Neural cell (in vitro differentiated cells): ENCODE data around the gene PDE3A. TPM values are rescaled to one million over a fixed set of nuclear protein-coding genes. Genes with fewer than 3 reads are reported as not detected.

Source experiments
- H2AFZ ChIP-seq: fragments of 200-600, 300-800 bp; sonication (generic), shearing (Covaris generic); 2 replicates; pipeline ENCODE4 v1.6.0; 2014; ENCODE audit warnings: low read depth, mild to moderate bottlenecking, antibody characterized with exemption, low read length, moderate library complexity
- H3F3A ChIP-seq: fragments of 200-600 bp; shearing (Covaris generic); 2 replicates; pipeline ENCODE4 v1.6.1; 2016; ENCODE audit warnings: mild to moderate bottlenecking, moderate library complexity, mixed read lengths, antibody characterized with exemption, low read length; ENCODE audit not compliant: insufficient read depth, poor library complexity, severe bottlenecking
- H3K27ac ChIP-seq: fragments of 200-600, 300-800 bp; sonication (generic), shearing (Covaris generic); 2 replicates; pipeline ENCODE4 v1.5.1; 2014; ENCODE audit warnings: mild to moderate bottlenecking, low read length, moderate library complexity
- H3K27me3 ChIP-seq: fragments of 300-800, 200-600 bp; sonication (generic), shearing (Covaris generic); 2 replicates; pipeline ENCODE4 v1.6.0; 2014; ENCODE audit warnings: mild to moderate bottlenecking, low read depth, low read length, moderate library complexity; ENCODE audit not compliant: insufficient read depth
- H3K36me3 ChIP-seq: fragments of 300-800, 200-600 bp; sonication (generic), shearing (Covaris generic); 2 replicates; pipeline ENCODE4 v1.5.1; 2014; ENCODE audit warnings: mild to moderate bottlenecking, antibody characterized with exemption, low read length, moderate library complexity; ENCODE audit not compliant: insufficient read depth
- H3K4me2 ChIP-seq: fragments of 300-800, 200-600 bp; sonication (generic), shearing (Covaris generic); 2 replicates; pipeline ENCODE4 v1.6.0; 2014; ENCODE audit warnings: mild to moderate bottlenecking, low read length
- H3K4me3 ChIP-seq: fragments of 300-800, 200-600 bp; sonication (generic), shearing (Covaris generic); 2 replicates; pipeline ENCODE4 v1.5.1; 2014; ENCODE audit warnings: mild to moderate bottlenecking, low read length, moderate library complexity
- H3K79me2 ChIP-seq: fragments of 200-600 bp; shearing (Covaris generic); replicated peaks from 2 replicates; pipeline ENCODE4 v1.6.0; 2014; ENCODE audit warnings: mild to moderate bottlenecking, low read length, moderate library complexity; ENCODE audit not compliant: insufficient read depth
- H3K9ac ChIP-seq: fragments of 300-800, 200-600 bp; sonication (generic), shearing (Covaris generic); 2 replicates; pipeline ENCODE4 v1.6.1; 2016; ENCODE audit warnings: mild to moderate bottlenecking, low read length, mixed read lengths
- H3K9me2 ChIP-seq: fragments of 200-600 bp; shearing (Covaris generic); 2 replicates; pipeline ENCODE4 v1.6.1; 2016; ENCODE audit warnings: mild to moderate bottlenecking, low read length, mixed read lengths; ENCODE audit not compliant: insufficient read depth
- H3K9me3 ChIP-seq: fragments of 200-600, 300-800 bp; sonication (generic), shearing (Covaris generic); 2 replicates; pipeline ENCODE4 v1.6.1; 2016; ENCODE audit warnings: mild to moderate bottlenecking, mixed run types, low read length, moderate library complexity, mixed read lengths
- H4K20me1 ChIP-seq: fragments of 200-600 bp; shearing (Covaris generic); 2 replicates; pipeline ENCODE4 v1.6.1; 2016; ENCODE audit warnings: mild to moderate bottlenecking, mixed run types; ENCODE audit not compliant: insufficient read depth
- EP300 ChIP-seq: fragments of 450-650 bp; conservative IDR thresholded peaks from 2 replicates; pipeline ENCODE4 v1.6.1; 2014; ENCODE audit warnings: antibody characterized with exemption, mild to moderate bottlenecking, moderate library complexity; ENCODE audit not compliant: poor library complexity, severe bottlenecking
- EZH2 ChIP-seq: fragments of 200-600, 300-800 bp; shearing (Covaris generic), sonication (generic); IDR thresholded peaks from 2 replicates; pipeline ENCODE4 v1.6.1; 2014; ENCODE audit warnings: antibody characterized with exemption, low read length, borderline replicate concordance, mild to moderate bottlenecking; ENCODE audit not compliant: insufficient read depth, poor library complexity, severe bottlenecking
- MXI1 ChIP-seq: fragments of 450-650 bp; conservative IDR thresholded peaks from 2 replicates; pipeline ENCODE4 v1.6.1; 2014; ENCODE audit warnings: antibody characterized with exemption, mild to moderate bottlenecking; ENCODE audit not compliant: poor library complexity, severe bottlenecking
- POLR2AphosphoS5 ChIP-seq: IDR thresholded peaks from 2 replicates; pipeline ENCODE4 v1.6.1; 2012
- RAD21 ChIP-seq: fragments of 450-650 bp; conservative IDR thresholded peaks from 2 replicates; pipeline ENCODE4 v1.6.1; 2014; ENCODE audit warnings: antibody characterized with exemption, mild to moderate bottlenecking, moderate library complexity
- SMC3 ChIP-seq: fragments of 450-650 bp; conservative IDR thresholded peaks from 2 replicates; pipeline ENCODE4 v1.6.1; 2014; ENCODE audit warnings: antibody characterized with exemption, mild to moderate bottlenecking, moderate library complexity; ENCODE audit not compliant: poor library complexity
- TAF1 ChIP-seq: IDR thresholded peaks from 2 replicates; pipeline ENCODE4 v1.6.1; 2012; ENCODE audit warnings: low read depth
- polyA plus RNA-seq: library from polyadenylated mRNA; depleted of rRNA; stranded (reverse); fragments of >200 nt; gene quantifications from 2 replicates; pipeline ENCODE4 v1.2.3, GENCODE V29; 2014
- TF ChIP-seq, protein P1 (sequence below): IDR thresholded peaks from 2 replicates; pipeline ENCODE4 v1.6.1; 2012; ENCODE audit warnings: borderline replicate concordance
- TF ChIP-seq, protein P2 (sequence below): fragments of 450-650 bp; IDR thresholded peaks from 2 replicates; pipeline ENCODE4 v1.5.1; 2014; ENCODE audit warnings: antibody characterized with exemption, mild to moderate bottlenecking, moderate library complexity; ENCODE audit not compliant: poor library complexity, severe bottlenecking

Gene PDE3A
- polyA plus RNA-seq, 1 donor from 2014 or later, result 0.94 TPM

DNA sequence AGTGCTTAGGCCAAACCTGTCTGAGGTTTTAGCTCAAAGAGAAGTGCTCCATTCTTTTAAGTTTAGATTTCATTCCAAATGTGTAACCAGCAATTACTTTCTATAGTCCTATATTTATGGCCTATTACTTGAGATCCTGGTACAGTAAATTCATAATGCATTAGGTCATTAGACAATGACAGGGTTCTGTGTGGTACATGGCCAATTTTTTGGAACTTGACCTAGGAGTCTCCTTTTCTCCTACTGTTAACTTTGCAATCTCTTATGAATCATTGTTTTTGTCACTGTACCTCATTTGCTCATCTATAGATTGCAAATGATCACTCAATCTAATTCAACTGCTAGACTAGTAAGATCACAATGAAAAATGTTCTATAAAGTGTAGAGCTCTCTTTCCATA, 136.7 kb downstream of the PDE3A start:
- no peaks in the 10 kb centered on the region for H3K27me3 ChIP-seq
- H3K27ac ChIP-seq, result no peak overlapping the region
- no peaks in the 10 kb centered on the region for H3K36me3 ChIP-seq
- no peaks in the 10 kb centered on the region for H3F3A ChIP-seq
- H2AFZ ChIP-seq, result no peak overlapping the region
- H3K9me3 ChIP-seq, result no peaks in the 10 kb centered on the region
- no peaks in the 10 kb centered on the region for H4K20me1 ChIP-seq
- no peak overlapping the region for H3K4me2 ChIP-seq
- no peaks in the 10 kb centered on the region for H3K79me2 ChIP-seq
- TF ChIP-seq, protein P1, sequence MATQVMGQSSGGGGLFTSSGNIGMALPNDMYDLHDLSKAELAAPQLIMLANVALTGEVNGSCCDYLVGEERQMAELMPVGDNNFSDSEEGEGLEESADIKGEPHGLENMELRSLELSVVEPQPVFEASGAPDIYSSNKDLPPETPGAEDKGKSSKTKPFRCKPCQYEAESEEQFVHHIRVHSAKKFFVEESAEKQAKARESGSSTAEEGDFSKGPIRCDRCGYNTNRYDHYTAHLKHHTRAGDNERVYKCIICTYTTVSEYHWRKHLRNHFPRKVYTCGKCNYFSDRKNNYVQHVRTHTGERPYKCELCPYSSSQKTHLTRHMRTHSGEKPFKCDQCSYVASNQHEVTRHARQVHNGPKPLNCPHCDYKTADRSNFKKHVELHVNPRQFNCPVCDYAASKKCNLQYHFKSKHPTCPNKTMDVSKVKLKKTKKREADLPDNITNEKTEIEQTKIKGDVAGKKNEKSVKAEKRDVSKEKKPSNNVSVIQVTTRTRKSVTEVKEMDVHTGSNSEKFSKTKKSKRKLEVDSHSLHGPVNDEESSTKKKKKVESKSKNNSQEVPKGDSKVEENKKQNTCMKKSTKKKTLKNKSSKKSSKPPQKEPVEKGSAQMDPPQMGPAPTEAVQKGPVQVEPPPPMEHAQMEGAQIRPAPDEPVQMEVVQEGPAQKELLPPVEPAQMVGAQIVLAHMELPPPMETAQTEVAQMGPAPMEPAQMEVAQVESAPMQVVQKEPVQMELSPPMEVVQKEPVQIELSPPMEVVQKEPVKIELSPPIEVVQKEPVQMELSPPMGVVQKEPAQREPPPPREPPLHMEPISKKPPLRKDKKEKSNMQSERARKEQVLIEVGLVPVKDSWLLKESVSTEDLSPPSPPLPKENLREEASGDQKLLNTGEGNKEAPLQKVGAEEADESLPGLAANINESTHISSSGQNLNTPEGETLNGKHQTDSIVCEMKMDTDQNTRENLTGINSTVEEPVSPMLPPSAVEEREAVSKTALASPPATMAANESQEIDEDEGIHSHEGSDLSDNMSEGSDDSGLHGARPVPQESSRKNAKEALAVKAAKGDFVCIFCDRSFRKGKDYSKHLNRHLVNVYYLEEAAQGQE, result no peak
- TF ChIP-seq MXI1, result no peak
- no peak for TF ChIP-seq EP300
- TF ChIP-seq, protein P2, sequence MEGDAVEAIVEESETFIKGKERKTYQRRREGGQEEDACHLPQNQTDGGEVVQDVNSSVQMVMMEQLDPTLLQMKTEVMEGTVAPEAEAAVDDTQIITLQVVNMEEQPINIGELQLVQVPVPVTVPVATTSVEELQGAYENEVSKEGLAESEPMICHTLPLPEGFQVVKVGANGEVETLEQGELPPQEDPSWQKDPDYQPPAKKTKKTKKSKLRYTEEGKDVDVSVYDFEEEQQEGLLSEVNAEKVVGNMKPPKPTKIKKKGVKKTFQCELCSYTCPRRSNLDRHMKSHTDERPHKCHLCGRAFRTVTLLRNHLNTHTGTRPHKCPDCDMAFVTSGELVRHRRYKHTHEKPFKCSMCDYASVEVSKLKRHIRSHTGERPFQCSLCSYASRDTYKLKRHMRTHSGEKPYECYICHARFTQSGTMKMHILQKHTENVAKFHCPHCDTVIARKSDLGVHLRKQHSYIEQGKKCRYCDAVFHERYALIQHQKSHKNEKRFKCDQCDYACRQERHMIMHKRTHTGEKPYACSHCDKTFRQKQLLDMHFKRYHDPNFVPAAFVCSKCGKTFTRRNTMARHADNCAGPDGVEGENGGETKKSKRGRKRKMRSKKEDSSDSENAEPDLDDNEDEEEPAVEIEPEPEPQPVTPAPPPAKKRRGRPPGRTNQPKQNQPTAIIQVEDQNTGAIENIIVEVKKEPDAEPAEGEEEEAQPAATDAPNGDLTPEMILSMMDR, result no peak
- no peak for TF ChIP-seq EZH2
- no peak for TF ChIP-seq RAD21
- TF ChIP-seq TAF1, result no peak
- TF ChIP-seq SMC3, result no peak
- TF ChIP-seq POLR2AphosphoS5, result no peak
- no peak overlapping the region for H3K4me3 ChIP-seq
- H3K9ac ChIP-seq, result no peak overlapping the region
- H3K9me2 ChIP-seq, result no peaks in the 10 kb centered on the region

DNA sequence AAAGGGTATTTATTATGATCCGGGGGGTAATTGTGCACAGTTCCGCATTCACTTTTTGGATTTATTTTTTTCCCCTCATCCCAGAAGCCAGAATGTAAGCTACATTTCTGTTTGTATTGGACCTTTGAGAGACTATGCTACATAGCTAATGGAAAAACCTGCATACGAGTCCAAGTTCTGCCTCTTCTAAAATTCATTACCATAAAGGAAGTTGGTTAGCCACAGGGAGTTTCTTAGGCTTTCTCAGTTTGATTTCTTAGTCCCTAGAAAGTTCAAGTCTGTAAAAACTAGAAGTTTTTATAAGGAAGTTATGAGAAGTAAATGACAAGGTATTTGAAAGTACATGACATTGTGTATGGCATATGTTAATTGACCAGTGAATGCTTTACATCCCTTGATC, 138.7 kb downstream of the PDE3A start:
- no peak overlapping the region for H3K9ac ChIP-seq
- no peak overlapping the region for H2AFZ ChIP-seq
- no peaks in the 10 kb centered on the region for H3K27me3 ChIP-seq
- H3K4me2 ChIP-seq, result no peak overlapping the region
- H3K27ac ChIP-seq, result no peak overlapping the region
- TF ChIP-seq EZH2, result no peak
- TF ChIP-seq EP300, result no peak
- no peak for TF ChIP-seq SMC3
- no peak for TF ChIP-seq MXI1
- no peak for TF ChIP-seq RAD21
- TF ChIP-seq, protein P2, result no peak
- no peak for TF ChIP-seq TAF1
- TF ChIP-seq, protein P1, result no peak
- TF ChIP-seq POLR2AphosphoS5, result no peak
- H3K4me3 ChIP-seq, result no peak overlapping the region
- no peaks in the 10 kb centered on the region for H3K36me3 ChIP-seq
- H3K79me2 ChIP-seq, result no peaks in the 10 kb centered on the region
- H3F3A ChIP-seq, result no peaks in the 10 kb centered on the region
- no peaks in the 10 kb centered on the region for H3K9me3 ChIP-seq
- no peaks in the 10 kb centered on the region for H3K9me2 ChIP-seq
- no peaks in the 10 kb centered on the region for H4K20me1 ChIP-seq
